ENCODE data around the gene IPO8. TPM values are rescaled to one million over a fixed set of nuclear protein-coding genes. Genes with fewer than 3 reads are reported as not detected.

IPO8 gene
- total RNA-seq, 1 donor from 2014 or later = 43.5 TPM

DNA sequence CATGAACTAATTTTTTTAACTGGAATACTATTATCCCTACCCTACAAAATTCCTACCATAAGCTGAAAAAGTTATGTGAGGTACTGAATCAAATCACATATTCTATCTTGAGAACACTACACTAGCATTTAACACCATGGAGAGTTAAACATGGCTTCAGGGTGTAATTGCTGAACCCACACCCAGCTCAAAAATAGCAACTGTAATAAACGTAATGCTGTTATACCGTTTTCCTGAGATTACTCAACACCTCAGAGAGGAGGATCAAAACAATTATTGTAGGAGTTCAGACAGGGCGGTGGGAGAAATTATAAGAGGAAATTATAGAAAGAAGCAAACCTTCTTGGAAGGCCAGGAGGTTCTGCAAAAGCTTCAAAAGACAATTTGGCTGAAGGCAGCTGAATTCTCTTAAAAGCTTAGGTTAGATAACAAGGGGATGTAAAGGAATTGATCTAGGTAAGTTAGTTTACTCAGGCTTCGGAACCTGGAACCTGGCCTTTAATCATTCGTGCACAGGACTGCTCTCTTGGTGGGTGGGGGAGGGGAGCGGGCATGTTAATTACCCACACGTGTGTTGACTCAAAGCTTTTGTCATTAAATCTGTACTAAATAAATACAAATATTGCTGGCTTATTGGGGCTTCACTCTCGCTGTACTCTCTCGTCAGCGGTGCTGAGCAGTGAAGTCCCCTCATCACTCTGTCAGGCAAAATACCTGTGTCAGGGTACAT, 12.1 kb upstream of the IPO8 start:
- Mint-ChIP-seq H3K9me3 (peaks cover 3% of the 10 kb centered on the region), H3K4me1 (no peaks in the 10 kb centered on the region), H3K4me3 (no peak overlapping the region), H3K27ac (ENCODE audit: unreplicated experiment) (no peak overlapping the region), H3K27me3 (ENCODE audit: low read depth) (no peaks in the 10 kb centered on the region), H3K36me3 (ENCODE audit: low read depth) (peaks cover 19% of the 10 kb centered on the region)
- DNase-seq (ENCODE audit: low read depth, low spot score) = no peak
- TF ChIP-seq, protein P1, sequence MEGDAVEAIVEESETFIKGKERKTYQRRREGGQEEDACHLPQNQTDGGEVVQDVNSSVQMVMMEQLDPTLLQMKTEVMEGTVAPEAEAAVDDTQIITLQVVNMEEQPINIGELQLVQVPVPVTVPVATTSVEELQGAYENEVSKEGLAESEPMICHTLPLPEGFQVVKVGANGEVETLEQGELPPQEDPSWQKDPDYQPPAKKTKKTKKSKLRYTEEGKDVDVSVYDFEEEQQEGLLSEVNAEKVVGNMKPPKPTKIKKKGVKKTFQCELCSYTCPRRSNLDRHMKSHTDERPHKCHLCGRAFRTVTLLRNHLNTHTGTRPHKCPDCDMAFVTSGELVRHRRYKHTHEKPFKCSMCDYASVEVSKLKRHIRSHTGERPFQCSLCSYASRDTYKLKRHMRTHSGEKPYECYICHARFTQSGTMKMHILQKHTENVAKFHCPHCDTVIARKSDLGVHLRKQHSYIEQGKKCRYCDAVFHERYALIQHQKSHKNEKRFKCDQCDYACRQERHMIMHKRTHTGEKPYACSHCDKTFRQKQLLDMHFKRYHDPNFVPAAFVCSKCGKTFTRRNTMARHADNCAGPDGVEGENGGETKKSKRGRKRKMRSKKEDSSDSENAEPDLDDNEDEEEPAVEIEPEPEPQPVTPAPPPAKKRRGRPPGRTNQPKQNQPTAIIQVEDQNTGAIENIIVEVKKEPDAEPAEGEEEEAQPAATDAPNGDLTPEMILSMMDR (conservative IDR thresholded peaks at IDR 0.05) = no peak

GRCh38 chr12:30706476-30706875, 10.8 kb upstream of the IPO8 start:
- Mint-ChIP-seq H3K36me3 (ENCODE audit: low read depth) (peaks cover 16% of the 10 kb centered on the region), H3K27ac (ENCODE audit: unreplicated experiment) (no peak overlapping the region), H3K27me3 (ENCODE audit: low read depth) (no peaks in the 10 kb centered on the region), H3K4me3 (no peak overlapping the region), H3K9me3 (peaks cover 3% of the 10 kb centered on the region), H3K4me1 (no peaks in the 10 kb centered on the region)
- TF ChIP-seq, protein P1 (conservative IDR thresholded peaks at IDR 0.05) = no peak
- no peak for DNase-seq (ENCODE audit: low read depth, low spot score)

GRCh38 chr12:30701056-30701455, 5.4 kb upstream of the IPO8 start:
- H3K27me3 Mint-ChIP-seq (ENCODE audit: low read depth) = no peaks in the 10 kb centered on the region
- H3K27ac Mint-ChIP-seq (ENCODE audit: unreplicated experiment) = no peak overlapping the region
- DNase-seq (ENCODE audit: low read depth, low spot score) = no peak
- peaks cover 13% of the 10 kb centered on the region for H3K4me1 Mint-ChIP-seq
- no peak overlapping the region for H3K4me3 Mint-ChIP-seq
- no peaks in the 10 kb centered on the region for H3K36me3 Mint-ChIP-seq (ENCODE audit: low read depth)
- TF ChIP-seq, protein P1 (conservative IDR thresholded peaks at IDR 0.05) = no peak
- no peaks in the 10 kb centered on the region for H3K9me3 Mint-ChIP-seq

DNA sequence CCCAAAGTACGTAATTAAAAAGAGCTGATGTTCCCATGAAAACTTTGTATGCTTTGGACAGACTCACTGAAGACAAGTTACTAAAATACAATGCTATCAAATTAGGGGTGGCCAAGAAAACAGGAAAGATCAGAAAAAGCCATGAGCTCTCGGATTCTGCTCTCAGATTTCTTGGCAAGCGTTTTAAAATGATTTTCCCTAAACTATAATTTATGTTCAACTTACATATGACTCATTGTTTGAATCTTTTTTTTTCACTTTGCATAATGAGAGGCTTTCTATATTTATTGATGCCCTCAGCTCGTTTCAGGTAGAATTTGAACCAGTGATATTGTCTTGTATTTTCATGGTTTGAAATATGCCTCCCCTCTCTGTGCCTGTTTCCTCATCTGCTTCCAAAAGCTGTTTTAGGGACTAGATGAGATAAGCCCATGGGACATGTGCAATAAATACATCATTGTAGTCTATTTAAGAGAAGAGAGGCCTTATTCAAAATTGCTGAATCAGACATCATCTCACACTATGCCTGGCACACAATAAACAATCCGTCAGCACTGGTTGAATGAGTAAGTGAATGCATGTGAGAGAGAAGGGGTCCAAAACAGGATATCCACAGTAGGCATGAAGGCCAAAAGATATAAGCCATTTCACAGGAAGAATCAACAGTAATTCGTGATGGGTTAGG, 4.7 kb upstream of the IPO8 start:
- Mint-ChIP-seq H3K27ac (ENCODE audit: unreplicated experiment) (no peak overlapping the region), H3K27me3 (ENCODE audit: low read depth) (no peaks in the 10 kb centered on the region), H3K4me3 (peak overlapping the region; percentile 5), H3K9me3 (no peaks in the 10 kb centered on the region), H3K4me1 (peaks cover 17% of the 10 kb centered on the region), H3K36me3 (ENCODE audit: low read depth) (no peaks in the 10 kb centered on the region)
- TF ChIP-seq, protein P1 (conservative IDR thresholded peaks at IDR 0.05) = no peak
- DNase-seq (ENCODE audit: low read depth, low spot score) = no peak

DNA sequence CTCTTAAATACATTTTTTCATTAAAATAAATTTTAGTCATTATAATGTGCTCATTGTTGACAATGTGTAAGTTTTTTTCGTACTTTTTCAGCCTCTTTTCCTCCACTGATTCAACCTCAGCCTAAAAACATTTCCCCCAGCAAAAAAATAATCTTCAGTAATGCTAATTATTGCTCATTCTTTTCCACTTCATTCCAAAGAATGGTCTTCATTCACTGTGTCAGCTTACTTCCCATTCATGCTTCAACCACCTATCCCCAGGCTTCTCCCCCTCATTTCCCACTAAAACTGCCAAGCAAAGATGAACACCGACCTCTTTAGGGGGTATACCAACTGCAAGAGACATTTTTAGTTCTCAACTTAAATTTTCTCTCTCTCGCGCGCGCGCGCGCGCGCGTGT, 2.7 kb upstream of the IPO8 start:
- Mint-ChIP-seq H3K36me3 (ENCODE audit: low read depth) (no peaks in the 10 kb centered on the region), H3K9me3 (no peaks in the 10 kb centered on the region), H3K27ac (ENCODE audit: unreplicated experiment) (no peak overlapping the region), H3K4me3 (peak overlapping the region; percentile 52), H3K4me1 (peaks cover 32% of the 10 kb centered on the region), H3K27me3 (ENCODE audit: low read depth) (no peaks in the 10 kb centered on the region)
- TF ChIP-seq, protein P1 (conservative IDR thresholded peaks at IDR 0.05) = no peak
- DNase-seq (ENCODE audit: low read depth, low spot score) = no peak

Data from neural crest cell (in vitro differentiated cells).